Activated CD4-positive, alpha-beta T cell treated with anti-CD3 and anti-CD28 coated beads, Interleukin-2, Interleukin-4, amounts not matched to agents 100 ng/mL and 50 ng/mL, durations not matched to agents 16 hours and 8 hours (primary cell): ENCODE data around the gene ESYT3.
"Not testable (repeated sequence)": the region's sequence is repeated elsewhere in the genome, so short reads cannot be mapped to it uniquely, and the experiment has no call there.

ENCODE experiments used
- DNase-seq: peaks from one replicate; pipeline ENCODE4 v3.0.0-alpha.2; 2020; ENCODE audit warnings: low spot score

The ESYT3 gene

DNA sequence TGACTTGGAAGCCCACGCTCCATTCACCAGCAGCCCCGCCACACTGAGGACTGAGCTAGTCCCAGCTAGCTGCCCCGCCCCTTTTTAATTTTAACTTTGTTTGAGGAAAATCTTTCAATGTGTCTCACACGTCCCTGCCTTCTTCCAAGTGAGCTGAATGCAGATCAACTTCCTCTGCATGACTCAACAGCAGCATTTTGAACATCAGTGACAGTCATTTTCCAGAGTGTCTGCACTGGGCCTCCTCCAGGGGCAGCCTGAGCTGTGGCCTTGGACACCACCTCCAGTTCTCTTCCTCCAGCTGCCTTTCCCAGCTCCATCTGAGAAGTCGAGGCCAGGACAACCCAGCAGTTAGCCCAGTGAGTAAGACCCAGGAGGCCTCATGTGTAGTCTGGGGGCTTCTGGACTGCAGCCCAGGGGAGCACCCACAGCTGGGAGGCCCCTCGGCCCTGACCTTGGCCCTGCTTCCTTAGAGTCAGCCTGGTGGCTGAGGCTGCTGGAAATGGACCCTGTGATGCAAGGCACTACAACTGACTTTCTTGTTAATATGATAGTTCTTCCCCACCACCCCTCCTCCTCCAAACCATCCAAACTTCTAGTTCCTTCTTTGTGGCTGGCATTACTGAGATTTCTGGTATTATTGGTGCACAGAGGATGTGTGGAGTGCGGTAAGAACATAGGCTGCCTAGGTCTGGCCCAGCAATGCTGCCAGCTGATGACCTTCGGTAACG is 21.4 kb upstream of the ESYT3 start:
- no peak for DNase-seq

DNA sequence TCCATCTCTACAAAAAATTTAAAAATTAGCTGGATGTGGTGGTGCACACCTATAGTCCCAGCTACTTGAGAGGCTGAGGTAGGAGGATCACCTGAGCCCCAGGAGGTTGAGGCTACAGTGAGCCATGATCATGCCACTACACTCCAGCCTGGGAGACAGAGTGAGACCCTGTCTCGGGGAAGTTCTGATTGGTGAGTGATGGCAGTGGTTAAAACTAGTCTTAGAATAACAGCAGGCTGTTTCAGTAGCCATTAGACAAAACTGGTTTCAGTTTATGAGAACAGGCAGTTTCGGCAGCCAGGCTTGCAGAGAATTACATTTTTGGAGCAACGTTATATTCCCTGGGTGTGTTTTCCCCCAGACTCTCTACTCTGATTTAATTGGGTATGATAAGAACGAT is 18.2 kb upstream of the ESYT3 start:
- not testable (repeated sequence) for DNase-seq

DNA sequence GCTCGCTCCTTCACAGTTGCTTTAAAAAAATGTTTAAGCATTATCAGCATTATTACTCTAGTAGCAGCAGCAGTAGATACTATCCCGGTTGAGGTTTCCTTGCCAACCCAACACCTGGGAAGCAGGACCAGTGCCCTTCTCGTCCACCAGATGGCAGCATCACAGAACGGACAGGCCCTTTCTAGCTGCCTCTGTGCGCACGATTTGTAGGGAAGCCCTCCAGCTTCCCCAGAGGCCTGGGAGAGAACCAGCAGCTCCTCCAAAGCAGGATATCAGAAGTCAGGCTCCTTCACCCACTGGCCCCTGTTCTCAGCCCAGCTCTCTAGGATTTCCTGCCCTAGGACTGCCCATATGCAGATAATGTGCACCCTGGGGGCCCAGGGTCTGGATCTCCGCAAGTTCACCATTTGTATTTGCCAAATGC is 16.8 kb upstream of the ESYT3 start:
- DNase-seq: peak; percentile 70

DNA sequence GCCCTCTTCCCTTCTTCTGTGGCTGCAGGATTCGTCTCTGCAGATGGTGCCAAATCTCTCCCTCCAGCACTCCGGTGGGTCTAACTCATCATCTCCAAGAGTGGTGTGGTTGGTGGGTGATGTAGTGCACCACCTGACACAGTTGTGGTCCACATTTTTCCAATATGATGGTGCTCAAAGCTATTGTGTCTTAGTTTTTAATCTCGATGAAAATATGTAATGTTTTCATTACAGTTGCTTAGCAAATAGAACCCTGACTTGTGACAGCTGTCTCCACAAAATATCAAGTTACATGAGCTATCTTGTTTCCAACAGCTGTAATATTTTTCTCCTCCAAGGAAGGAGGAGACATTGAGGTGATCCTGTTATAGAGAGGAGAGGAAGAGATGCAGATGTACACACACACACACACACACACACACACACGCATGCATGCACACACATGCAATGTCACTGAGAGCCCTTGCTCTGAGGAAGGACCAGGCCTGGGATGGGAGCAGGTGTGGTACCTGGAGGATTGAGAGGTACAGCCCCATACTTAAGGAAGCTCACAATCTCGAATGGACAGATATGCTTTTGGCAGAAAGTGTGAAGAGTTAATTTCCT is 15.7 kb upstream of the ESYT3 start:
- no peak for DNase-seq

GRCh38 chr3:138423316-138423715 is 11.1 kb upstream of the ESYT3 start:
- DNase-seq: no peak

DNA sequence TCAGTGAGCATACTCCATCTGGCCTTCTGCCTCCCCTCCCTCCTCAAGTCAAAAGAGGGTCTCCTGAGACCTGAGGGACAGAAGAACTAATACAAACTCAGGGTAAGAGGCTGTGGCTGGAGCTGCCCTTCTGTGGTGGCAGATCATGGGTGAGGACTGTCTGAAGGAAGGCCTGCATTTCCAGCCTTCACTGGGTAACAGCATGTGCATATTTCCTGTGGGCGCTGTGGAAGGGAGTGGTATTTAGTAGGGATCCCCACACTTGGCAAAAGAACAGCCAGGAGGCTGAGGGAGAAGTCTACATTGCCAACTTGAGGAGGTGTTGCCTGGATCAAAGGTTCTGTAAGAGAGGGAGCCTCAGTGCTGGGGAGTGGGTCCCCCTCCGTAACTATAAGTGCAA is 10.1 kb upstream of the ESYT3 start:
- DNase-seq: no peak

DNA sequence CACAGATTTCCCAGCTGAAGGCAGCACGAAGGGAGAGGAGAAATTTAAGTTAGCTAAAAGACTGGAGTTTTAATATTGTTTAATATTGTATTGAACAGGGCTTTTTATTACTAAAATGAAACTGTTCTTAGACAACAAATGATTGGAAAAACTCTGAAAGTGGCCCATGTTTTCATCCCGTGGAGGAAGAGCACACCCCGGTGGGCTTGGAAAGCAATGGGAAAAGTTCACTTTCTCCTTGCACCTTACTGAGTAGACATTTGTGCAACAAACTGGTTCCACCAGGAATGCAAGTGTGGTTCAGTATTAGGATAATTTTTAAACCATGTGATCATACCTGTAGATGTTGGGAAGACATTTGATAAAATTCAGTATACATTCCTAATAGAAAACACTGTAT is 8.2 kb upstream of the ESYT3 start:
- DNase-seq: no peak

DNA sequence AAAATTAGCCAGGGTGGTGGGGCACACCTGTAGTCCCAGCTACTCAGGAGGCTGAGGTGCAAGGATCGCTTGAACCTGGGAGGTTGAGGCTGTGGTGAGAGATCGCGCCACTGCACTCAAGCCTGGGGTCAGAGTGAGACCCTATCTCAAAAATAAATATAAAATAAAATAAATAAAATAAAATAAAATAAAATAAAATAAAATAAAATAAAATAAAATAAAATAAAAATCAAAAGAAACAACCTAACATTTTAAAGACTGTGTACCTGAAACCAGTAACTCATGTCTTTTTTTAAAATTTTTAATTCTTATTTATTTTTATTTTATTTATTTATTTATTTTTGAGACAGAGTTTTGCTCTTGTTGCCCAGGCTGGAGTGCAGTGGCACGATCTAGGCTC is 7.7 kb upstream of the ESYT3 start:
- not testable (repeated sequence) for DNase-seq

DNA sequence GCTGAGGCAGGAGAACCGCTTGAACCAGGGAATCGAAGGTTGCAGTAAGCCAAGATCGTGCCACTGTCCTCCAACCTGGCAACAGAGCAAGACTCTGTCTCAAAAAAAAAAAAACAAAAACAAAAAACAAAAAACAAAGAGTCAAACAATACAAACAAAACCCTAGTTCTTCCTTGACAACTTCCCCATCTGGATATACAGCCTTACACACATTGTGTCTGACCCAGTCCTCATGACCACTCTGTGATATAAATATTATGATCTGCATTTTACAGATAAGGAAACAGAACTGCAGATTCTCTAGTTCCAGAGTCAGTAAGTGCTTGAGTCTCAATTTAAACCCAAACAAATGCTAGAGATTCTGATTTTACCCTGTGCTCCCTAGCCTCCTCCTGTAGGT is 4.8 kb upstream of the ESYT3 start:
- DNase-seq: no peak

- DNase-seq: no peak
Measured at GRCh38 chr3:138432576-138433240, 1.7 kb upstream of the ESYT3 start.

- DNase-seq: no peak
Measured at GRCh38 chr3:138433892-138434275, 532 bp upstream of the ESYT3 start.

- no peak for DNase-seq
Measured at GRCh38 chr3:138434875-138435772, 708 bp downstream of the ESYT3 start.

- no peak for DNase-seq
Measured at GRCh38 chr3:138435840-138436239, 1.4 kb downstream of the ESYT3 start.

DNA sequence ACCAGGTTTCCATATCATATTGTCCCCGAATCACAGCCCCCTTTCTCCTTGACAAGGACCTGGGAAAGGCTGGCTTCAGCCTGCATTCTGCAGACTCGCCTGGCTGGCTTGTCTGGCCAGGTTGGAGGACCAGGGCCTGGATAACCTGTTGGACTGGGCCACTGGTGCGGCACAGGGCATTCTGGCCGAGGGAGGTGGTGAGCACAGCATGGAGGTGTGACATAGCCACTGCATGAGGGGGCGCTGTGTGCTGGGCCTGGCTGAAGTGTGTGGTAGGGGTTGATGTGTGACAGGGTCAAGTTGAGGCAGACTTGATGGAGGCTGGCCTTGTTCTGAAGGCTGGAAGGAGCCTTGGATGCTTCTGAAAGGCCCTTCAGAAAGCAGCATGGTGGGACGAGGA is 2.9 kb downstream of the ESYT3 start:
- no peak for DNase-seq

- no peak for DNase-seq
Measured at GRCh38 chr3:138438896-138439295, 4.5 kb downstream of the ESYT3 start.

DNA sequence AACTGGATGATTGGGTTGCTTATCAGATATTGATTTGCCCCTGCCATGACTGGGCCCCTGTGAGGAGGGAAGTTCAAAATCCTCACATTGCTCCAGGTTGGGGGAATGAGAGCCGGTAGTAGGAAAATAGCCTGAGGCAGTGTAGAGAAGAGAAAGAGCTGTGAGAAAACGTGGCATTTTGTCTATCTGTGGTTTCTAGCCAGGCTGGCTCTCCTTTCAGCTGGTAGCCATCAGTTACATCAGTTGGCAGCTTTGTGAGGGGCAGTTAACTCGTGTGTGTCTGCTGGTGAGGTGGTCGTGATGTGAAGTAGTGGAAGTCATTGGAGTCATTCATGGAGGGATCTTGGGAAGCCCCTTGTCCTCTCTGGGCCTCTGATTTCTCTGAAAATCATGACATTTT is 5.2 kb downstream of the ESYT3 start:
- DNase-seq: no peak

- no peak for DNase-seq
Measured at GRCh38 chr3:138440121-138440521, 5.7 kb downstream of the ESYT3 start.

- no peak for DNase-seq
Measured at GRCh38 chr3:138440596-138440995, 6.2 kb downstream of the ESYT3 start.

GRCh38 chr3:138441256-138441655 is 6.8 kb downstream of the ESYT3 start:
- no peak for DNase-seq

DNA sequence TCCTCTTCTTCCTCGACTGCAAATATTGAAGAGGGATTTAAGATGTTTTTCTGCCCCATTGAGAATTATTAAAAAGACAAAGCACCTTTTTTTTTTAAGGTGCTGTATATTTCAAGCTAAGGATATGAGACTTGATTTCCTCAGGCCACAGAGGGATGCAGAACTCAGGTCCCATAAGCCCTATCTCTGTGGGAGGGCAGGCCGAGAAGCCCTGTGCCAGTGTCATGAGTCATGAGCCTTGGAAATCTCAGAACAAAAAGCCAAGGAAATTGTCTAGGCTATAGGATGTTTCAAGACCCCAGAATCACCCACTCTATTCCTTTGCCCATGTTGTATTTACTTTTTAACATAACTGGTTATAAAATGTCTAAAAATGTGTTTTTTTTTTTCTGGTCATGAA is 7.3 kb downstream of the ESYT3 start:
- no peak for DNase-seq

- no peak for DNase-seq
Measured at GRCh38 chr3:138442433-138442832, 8.0 kb downstream of the ESYT3 start.

GRCh38 chr3:138443091-138443490 is 8.7 kb downstream of the ESYT3 start:
- no peak for DNase-seq
